Skeletal muscle tissue (tissue), 4 donors: ENCODE results near the gene PLEK2. TPM values are rescaled to one million over a fixed set of nuclear protein-coding genes. Genes with fewer than 3 reads are reported as not detected.

Experiments used
- H3K27ac ChIP-seq: one replicate; pipeline ENCODE4 v1.7.0; 2013; ENCODE audit warnings: mild to moderate bottlenecking, low read depth, low read length, inconsistent platforms
- H3K27me3 ChIP-seq, 3 donors: one replicate each; pipeline ENCODE4 v1.7.0; 2013; ENCODE audit warnings: low read length in 3 of 3; ENCODE audit not compliant: control insufficient read depth in 3 of 3, insufficient read depth in 3 of 3
- H3K36me3 ChIP-seq, 3 donors: one replicate each; pipeline ENCODE4 v1.7.0; 2013; ENCODE audit warnings: low read length in 3 of 3; ENCODE audit not compliant: control insufficient read depth in 3 of 3, insufficient read depth in 3 of 3
- H3K4me1 ChIP-seq, 3 donors: one replicate each; pipeline ENCODE4 v1.7.0; 2013; ENCODE audit warnings: low read length in 3 of 3, mild to moderate bottlenecking in 3 of 3; ENCODE audit not compliant: control insufficient read depth in 3 of 3, insufficient read depth in 3 of 3
- H3K4me3 ChIP-seq, 3 donors: one replicate each; pipeline ENCODE4 v1.7.0; 2013; ENCODE audit warnings: low read length in 3 of 3
- H3K9ac ChIP-seq, 3 donors: one replicate each; pipeline ENCODE4 v1.7.0; 2013; ENCODE audit warnings: low read length in 3 of 3, mild to moderate bottlenecking in 3 of 3, moderate library complexity in 2 of 3, low read depth in 1 of 3
- H3K9me3 ChIP-seq, 3 donors: one replicate each; pipeline ENCODE4 v1.7.0; 2013; ENCODE audit warnings: low read length in 3 of 3; ENCODE audit not compliant: control insufficient read depth in 3 of 3
- total RNA-seq: library from RNA; depleted of rRNA; stranded (reverse); fragments of >200 nt; gene quantifications from one replicate; pipeline ENCODE4 v1.2.3, GENCODE V29; 2014
- donor health status: Osteomylitis.

PLEK2 gene
- total RNA-seq, 1 donor from 2014 or later: 3.7 TPM

DNA sequence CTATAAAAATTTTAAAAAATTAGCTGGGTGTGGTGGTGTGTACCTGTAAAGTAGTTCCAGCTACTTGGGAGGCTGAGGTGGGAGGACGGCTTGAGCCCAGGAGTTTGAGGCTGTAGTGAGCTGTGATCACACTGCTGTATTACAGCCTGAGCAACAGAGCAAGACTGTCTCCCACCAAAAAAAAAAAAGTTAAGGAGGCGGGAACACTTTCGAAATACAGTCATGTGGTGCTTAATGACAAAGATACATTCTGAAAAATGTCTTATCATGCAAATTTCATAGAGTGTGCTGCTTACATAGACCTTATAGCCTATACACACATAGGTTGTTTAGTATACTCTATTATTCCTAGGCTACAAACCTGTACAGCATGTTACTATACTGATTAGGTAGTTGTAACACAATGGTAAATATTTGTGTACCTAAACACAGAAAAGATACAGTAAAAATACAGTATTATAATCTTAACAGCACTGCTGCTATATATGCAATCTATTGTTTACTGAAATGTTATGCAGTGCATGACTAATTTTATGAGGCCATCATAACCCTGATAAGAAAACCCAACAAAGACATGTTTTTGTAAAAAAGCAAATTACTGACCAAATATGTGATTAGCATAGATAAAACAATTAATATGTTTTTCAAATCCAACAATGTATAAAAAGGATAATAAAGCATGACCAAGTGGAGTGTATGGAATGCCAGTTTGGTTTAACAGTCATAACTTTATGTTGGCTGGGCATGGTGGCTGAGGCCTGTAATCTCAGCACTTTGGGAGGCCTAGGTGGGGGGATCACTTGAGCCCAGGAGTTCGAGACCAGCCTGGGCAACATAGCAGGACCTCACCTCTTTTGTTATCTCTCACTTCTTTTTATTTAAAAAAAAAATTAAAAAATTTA is 40.5 kb downstream of the PLEK2 start:
- no peaks in the 10 kb centered on the region for H3K9me3 ChIP-seq
- H3K36me3 ChIP-seq: peaks cover 12 to 66% (median 56%) of the 10 kb centered on the region in 3 donors
- no peaks in the 10 kb centered on the region for H3K4me1 ChIP-seq
- H3K4me3 ChIP-seq: no peak overlapping the region
- no peak overlapping the region for H3K27ac ChIP-seq
- H3K27me3 ChIP-seq: no peaks in the 10 kb centered on the region
- H3K9ac ChIP-seq: no peak overlapping the region

DNA sequence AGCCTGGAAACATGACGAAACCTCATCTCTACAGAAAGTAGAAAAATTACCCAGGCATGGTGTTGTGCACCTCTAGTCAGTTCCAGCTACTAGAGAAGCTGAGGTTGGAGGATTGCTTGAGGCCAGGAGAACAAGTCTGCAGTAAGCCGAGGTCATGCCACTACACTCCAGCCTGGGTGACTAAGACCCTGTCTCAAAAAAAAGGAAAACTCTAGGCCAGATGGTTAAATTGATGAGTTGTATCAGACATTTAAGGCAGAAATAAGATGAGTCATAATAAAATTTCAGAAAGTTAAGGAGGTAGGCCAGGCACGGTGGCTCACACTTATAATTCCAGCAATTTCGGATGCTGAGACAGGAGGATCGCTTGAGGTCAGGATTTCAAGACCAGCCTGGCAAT is 41.1 kb downstream of the PLEK2 start:
- peaks cover 13 to 65% (median 58%) of the 10 kb centered on the region in 3 donors for H3K36me3 ChIP-seq
- no peak overlapping the region for H3K4me3 ChIP-seq
- H3K9me3 ChIP-seq: no peaks in the 10 kb centered on the region
- no peak overlapping the region for H3K27ac ChIP-seq
- no peak overlapping the region for H3K9ac ChIP-seq
- no peaks in the 10 kb centered on the region for H3K27me3 ChIP-seq
- H3K4me1 ChIP-seq: no peaks in the 10 kb centered on the region

DNA sequence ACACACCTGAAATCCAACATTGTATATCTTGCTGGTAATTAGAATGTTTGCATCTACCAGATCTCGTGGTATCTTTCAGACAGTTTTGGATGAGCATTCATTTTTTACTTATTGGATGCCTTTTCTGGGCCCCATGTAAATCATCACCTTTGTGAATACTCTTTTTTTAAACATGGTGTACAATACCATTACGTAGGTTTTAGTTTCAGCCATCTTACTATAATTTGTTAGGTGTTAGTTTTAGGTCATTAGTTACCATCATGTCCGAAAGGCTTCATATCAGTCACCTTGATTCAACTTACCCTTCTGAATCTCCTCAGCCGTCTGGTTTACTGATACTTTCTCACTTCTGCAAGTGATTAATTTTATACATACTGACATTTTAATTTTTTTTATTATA is 46.5 kb downstream of the PLEK2 start:
- Histone ChIP-seq H3K36me3 (peaks cover 9 to 42% (median 33%) of the 10 kb centered on the region in 3 donors), H3K4me1 (peaks cover 12 to 19% (median 14%) of the 10 kb centered on the region in 3 donors)

DNA sequence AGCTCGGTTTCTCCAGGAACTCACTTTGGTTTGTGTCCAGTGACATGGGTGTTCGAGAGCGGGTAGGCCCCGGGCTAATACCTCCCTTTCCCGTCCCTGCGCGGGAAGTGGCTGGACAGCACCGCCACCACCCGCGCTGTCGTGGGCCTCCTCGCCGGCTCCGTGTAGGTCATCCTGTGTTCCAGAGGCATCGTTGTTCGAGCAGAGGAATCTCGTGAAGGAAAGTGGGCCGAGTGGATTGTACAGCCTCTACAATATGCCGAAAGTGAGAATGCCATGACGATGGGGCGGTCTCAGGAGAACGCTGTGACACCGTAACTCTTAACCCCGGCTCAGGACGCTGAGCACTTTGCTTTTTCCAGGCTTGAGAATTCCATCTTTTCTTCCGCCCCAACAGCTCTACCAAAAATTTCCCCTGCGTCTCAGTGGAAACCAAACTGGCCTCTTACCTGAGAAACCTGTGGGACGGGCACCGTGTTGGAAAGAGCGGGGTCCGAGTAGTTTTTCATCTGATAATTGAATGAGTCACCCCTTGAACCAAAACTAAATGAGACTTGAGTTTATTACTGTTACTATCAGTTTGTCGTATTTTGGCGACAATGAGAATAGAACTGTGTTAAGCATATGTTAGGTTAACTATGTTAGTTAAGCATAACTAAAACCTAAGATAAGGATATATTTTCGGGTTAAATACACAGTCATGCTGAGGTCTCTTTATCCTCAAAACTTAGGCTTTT is 51.3 kb downstream of the PLEK2 start:
- peak overlapping the region; percentile 86 to 99 (median 94) for H3K4me3 ChIP-seq
- peak overlapping the region; percentile 97 for H3K27ac ChIP-seq
- H3K36me3 ChIP-seq: peaks cover 0 to 10% (median 6%) of the 10 kb centered on the region in 3 donors
- no peaks in the 10 kb centered on the region for H3K27me3 ChIP-seq
- no peaks in the 10 kb centered on the region for H3K9me3 ChIP-seq
- peak overlapping the region; percentile 76 to 98 (median 93) for H3K9ac ChIP-seq
- H3K4me1 ChIP-seq: peaks cover 20 to 38% (median 29%) of the 10 kb centered on the region in 3 donors

More for the DNA sequence above, 46.5 kb downstream of the PLEK2 start:
- no peaks in the 10 kb centered on the region for H3K9me3 ChIP-seq
- no peak overlapping the region for H3K9ac ChIP-seq
- no peak overlapping the region for H3K4me3 ChIP-seq
- H3K27ac ChIP-seq: no peak overlapping the region
- H3K27me3 ChIP-seq: no peaks in the 10 kb centered on the region

DNA sequence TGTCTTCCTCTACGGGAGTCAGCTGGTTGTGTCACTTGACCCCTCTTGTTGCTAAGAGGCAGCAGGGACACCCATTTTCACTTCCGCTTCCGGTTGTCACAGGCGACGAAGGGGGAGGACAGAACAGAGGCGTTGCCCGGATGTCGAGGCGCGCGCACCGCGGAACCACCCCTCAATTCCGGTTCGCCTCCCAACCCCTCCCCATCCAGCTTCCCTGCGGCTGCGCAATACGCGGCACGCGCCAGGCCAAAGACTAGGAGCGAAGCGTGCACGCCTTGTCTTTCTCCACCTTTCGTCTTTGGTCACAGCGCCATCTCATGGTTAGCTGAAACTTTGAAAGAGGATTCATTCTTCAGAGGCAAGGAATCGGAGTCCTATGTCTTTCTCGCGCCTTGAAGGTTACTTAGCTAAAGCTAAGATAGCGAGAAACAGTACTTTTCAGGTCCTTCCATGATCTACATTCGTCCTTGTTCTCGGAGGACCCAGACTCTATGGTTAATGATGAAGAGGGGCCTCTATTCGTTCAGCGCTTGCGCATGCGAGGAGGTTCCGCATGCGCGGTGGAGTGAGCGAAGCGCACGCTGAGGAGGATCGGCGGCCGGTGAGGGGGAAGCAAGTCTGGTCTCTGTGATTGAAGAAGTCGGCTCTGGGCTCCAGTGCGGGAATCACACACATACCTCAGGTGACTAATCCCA is 52.0 kb downstream of the PLEK2 start, which contains the start of the genes ATP6V1D and EIF2S1:
ATP6V1D (minus strand) TSS at position 30 of the 695 bp plus-strand sequence. CDS start 106 bp downstream, outside the sequence.
EIF2S1 (plus strand) TSS at position 554 of the 695 bp plus-strand sequence. CDS start 4,440 bp downstream, outside the sequence.
- Histone ChIP-seq H3K9ac (peak within 1 kb of the TSS; percentile 91 to 98 (median 93)), H3K36me3 (peaks cover 0 to 4% (median 0%) of the 10 kb centered on the region in 3 donors), H3K27me3 (no peaks in the 10 kb centered on the region), H3K4me1 (peaks cover 20 to 38% (median 29%) of the 10 kb centered on the region in 3 donors), H3K9me3 (no peaks in the 10 kb centered on the region), H3K4me3 (peak within 1 kb of the TSS; percentile 92 to 99 (median 94)), H3K27ac (peak within 1 kb of the TSS; percentile 97)

DNA sequence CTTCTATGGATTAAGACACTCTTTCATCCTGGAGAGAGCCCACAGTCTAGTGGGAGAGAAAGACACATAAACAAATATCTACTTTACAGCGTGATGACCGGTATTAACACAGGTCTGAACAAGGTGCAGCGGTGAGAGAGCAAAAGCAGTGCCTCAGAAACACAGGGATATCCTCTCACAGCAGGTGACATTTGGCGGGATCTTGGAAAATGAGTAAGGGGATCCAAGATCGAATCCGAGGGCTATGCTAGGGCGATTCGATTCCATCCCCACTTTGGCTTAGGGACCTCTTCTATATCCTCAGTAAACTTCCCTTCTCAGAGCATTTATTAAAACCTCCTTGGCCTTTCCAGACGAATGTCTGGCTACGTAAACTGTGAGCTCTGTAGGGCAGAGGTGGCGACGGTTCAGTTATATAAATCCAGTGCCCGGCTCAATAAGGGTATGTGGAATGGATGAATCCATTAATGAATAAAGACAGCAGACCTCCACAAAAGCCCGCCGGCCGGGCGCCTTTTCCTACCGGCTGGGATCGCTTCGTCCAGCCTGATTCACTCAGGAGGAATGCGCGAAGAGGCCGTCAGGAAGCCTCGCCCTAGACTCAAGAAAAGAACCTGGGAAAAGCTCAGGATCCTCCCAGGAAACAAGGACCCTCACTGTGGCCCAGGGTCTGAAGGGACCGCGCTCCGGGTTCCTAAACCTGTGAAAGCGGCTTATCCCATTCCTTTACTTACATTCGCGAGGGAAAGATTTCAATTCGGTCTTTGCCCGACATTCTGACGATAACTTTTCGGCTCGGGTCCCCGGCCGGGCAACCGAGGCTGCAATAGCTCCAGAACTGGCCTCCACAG is 52.8 kb downstream of the PLEK2 start:
- peaks cover 20 to 38% (median 29%) of the 10 kb centered on the region in 3 donors for H3K4me1 ChIP-seq
- peak overlapping the region; percentile 91 to 95 (median 92) for H3K9ac ChIP-seq
- no peaks in the 10 kb centered on the region for H3K36me3 ChIP-seq
- H3K9me3 ChIP-seq: no peaks in the 10 kb centered on the region
- H3K27ac ChIP-seq: peak overlapping the region; percentile 97
- H3K4me3 ChIP-seq: peak overlapping the region; percentile 91 to 99 (median 92)
- no peaks in the 10 kb centered on the region for H3K27me3 ChIP-seq

DNA sequence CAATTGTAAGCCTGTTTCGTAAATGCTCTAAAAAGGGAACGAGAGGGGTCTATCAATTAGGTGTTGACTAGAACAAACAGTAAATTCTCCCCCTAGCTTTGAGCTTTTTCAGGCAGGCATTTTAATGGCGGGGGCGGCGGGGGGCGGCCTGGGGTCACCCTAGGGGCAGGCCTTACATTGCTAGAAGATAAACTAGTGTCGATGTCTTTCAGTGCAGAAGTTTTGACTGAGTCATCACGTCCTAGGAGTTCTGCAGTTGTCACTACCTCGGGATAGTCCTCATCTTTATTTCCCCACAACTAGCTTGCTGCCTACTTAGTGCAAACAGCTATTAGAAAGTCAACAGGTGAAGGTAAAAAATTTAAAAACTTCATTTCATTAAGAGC is 54.0 kb downstream of the PLEK2 start:
- H3K27me3 ChIP-seq: no peaks in the 10 kb centered on the region
- no peaks in the 10 kb centered on the region for H3K9me3 ChIP-seq
- H3K27ac ChIP-seq: no peak overlapping the region
- H3K36me3 ChIP-seq: peaks cover 0 to 3% (median 0%) of the 10 kb centered on the region in 3 donors
- peaks cover 20 to 38% (median 29%) of the 10 kb centered on the region in 3 donors for H3K4me1 ChIP-seq
- H3K9ac ChIP-seq: peak overlapping the region in 1 of 3 donors; percentile 3
- no peak overlapping the region for H3K4me3 ChIP-seq

DNA sequence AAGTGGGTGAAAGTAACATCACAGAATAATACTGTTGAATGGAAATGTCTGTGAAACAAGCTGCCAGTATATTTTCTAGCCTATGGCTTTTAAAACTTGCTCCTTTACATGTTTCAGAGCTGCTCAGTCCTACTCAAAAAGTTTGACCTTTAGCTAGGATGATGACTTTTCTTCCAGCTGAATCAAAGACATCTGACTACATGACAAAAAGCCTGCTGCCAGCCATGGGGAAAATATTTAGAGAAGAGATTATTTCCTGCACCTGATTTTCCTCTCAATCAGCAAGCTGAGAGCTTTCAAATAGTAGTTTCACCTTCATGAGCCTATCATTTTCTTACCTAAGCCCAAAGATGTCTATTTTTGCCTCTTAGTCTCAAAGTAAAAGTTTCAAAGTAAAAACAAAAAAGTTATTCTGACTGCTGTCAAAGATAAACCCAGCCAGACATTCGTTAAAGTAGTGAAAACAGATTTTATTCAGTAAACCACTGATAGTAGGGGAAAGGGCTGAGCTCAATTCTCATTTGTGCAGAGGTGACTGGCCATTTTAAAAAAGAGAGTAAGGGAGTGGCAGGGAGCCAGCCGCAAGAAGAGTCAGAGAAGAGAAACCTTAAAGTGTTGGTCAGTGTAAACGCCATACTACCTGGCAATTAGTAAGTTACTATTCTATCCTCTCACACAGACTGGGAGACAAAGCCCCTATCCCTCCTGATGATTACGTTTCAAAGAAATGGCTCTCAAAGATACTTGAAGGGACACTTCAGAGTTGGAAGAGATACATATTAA is 54.6 kb downstream of the PLEK2 start:
- peak overlapping the region in 1 of 3 donors; percentile 3 for H3K9ac ChIP-seq
- no peaks in the 10 kb centered on the region for H3K9me3 ChIP-seq
- H3K36me3 ChIP-seq: peaks cover 0 to 3% (median 2%) of the 10 kb centered on the region in 3 donors
- H3K27me3 ChIP-seq: no peaks in the 10 kb centered on the region
- H3K27ac ChIP-seq: no peak overlapping the region
- no peak overlapping the region for H3K4me3 ChIP-seq
- H3K4me1 ChIP-seq: peaks cover 20 to 36% (median 28%) of the 10 kb centered on the region in 3 donors
